ENCODE data around the gene RIPOR3.
"Not testable (repeated sequence)": the region's sequence is repeated elsewhere in the genome, so short reads cannot be mapped to it uniquely, and the experiment has no call there.

The RIPOR3 gene

DNA sequence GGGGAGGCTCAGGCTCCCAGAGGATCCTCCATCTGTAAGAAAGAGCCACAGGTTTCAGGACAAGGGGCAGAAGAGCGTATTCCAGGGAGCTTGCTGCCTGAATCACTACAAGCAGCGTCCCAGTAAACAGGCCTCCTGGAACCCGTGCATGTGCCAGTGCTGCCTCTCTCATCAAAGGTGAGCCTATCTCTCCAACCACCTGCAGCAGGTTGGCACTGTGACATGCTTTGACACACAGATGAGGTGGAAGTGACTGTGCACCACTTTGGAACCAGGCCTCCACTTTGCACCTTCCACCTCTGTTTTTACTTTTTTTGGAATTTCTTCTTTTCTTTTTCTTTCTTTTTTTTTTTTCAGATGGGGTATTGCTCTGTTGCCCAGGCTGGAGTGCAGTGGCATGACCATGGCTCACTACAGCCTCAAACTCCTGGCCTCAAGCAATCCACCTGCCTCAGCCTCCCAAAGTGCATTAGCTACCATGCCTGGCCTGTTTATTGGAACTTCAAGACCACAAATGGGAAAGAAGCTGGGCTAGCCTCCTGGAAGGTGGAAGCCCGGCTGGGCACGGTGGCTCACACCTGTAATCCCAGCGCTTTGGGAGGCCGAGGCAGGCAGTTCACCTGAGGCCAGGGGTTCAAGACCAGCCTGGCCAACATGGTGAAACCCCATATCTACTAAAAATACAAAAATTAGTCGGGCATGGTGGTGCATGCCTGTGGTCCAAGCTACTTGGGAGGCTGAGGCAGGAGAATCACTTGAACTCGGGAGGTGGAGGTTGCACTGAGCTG lies 12.5 kb upstream of the RIPOR3 start:
- ATAC-seq, DNase-seq: not testable (repeated sequence)

GRCh38 chr20:50701041-50701963 lies 10.0 kb upstream of the RIPOR3 start:
- DNase-seq (no peak), ATAC-seq (no peak)

- ATAC-seq: no peak
- no peak for DNase-seq
These were observed 8.3 kb upstream of the RIPOR3 start for GRCh38 chr20:50699688-50700087.

DNA sequence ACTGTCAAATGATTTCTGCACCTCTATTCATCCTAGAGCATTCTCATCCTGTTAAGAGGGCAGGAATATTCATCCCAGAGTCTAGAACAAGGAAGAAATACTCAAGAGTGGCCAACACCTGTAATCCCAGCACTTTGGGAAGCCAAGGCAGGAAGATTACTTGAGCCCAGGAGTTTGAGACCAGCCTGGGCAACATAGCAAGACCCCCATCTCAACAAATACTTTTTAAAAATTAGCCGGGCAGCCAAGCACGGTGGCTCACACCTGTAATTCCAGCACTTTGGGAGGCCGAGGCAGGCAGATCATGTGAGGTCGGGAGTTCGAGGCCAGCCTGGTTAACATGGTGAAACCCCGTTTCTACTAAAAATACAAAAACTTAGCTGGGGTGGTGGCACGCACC lies 6.9 kb upstream of the RIPOR3 start:
- ATAC-seq, DNase-seq: not testable (repeated sequence)

DNA sequence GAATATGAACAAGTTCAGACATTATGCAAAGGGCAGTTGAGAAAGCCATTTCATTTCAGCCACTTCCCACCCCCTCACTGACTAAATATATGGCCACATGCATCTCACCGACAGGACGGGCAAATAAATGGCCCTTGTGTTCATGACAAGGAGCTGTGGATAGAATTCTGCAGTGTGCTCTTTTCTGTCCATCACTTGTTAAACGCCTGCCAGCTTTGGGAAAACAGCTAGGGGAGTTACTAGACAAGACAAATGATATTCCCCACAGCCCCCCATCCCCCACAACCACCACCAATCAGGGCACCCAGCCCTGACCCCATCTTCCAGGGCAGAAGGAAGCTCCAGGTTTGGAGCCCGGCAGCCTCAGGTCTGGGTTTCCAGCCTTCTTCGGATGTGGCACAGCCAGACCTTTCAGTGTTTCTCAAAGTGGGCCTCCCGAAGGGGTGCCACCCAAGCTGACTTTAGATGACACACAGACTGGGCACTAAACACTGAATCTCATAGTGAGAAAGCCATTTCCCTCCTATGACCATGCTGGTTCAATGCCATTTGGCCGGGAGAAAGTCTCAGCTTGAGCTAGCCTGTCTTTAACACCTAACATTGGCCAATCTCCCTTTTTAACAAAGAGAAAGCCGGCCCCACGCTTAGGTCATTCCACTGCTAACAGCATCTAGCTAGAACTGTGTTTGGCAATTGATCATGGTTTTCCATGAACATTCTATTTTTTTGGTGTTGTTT lies 4.0 kb upstream of the RIPOR3 start:
- ATAC-seq (no peak), DNase-seq (no peak)

DNA sequence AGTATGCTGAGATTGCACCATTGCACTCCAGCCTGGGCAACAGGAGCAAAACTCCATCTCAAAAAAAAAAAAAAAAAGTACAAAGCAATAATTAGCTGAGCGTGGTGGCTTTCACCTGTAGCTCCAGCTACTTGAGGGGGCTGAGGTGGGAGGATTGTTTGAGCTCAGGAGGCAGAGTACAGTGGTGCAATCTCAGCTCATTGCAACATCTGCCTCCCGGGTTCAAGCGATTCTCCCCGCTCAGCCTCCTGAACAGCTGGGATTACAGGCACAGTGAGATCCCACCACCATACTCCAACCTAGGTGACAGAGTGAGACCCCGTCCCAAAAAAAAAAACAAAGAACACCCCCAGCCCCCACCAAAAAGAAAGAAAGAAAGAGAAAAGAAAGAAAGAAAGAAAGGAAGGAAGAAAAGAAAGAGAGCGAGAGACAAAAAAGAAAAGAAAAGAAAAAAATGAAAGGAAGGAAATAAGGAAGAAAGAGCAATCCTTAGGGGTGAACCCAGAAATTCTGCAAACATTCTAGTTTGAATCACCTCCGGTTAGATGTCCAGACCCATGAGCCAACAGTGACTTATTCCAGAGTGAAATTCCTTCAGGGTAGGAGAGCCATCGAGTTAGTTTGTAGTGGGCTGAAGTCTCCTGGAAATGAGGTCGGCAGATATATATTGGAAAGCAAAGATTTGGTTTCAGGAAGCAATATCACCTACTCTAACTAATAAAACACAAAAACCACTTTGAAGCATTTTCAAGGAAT lies 3.2 kb upstream of the RIPOR3 start:
- no peak for ATAC-seq

GRCh38 chr20:50693001-50693400 lies 1.7 kb upstream of the RIPOR3 start:
- ATAC-seq (no peak), DNase-seq (no peak)

More for the DNA sequence above, 3.2 kb upstream of the RIPOR3 start:
- no peak for DNase-seq

DNA sequence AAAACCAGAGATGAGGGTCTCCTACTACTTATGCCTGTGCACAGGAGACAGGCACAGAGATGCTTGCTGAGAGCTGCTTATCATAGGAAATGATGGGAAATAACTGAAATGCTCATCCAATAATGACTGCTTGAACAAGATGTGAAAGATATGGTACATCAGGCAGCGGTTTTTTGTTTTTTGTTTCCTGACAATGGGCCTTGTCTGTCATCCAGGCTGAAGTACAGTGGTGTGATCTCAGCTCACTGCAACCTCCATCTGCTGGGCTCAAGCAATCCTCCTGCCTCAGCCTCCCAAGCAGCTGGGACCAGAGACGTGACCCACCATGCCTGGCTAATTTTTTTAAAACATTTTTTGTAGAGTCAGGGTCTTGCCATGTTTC lies 1.2 kb upstream of the RIPOR3 start:
- ATAC-seq (no peak), DNase-seq (no peak)

GRCh38 chr20:50691573-50692551 lies 520 bp upstream of the RIPOR3 start:
- DNase-seq (no peak), ATAC-seq (no peak)

GRCh38 chr20:50689864-50690649 lies 1.3 kb downstream of the RIPOR3 start:
- ATAC-seq (no peak), DNase-seq (no peak)

DNA sequence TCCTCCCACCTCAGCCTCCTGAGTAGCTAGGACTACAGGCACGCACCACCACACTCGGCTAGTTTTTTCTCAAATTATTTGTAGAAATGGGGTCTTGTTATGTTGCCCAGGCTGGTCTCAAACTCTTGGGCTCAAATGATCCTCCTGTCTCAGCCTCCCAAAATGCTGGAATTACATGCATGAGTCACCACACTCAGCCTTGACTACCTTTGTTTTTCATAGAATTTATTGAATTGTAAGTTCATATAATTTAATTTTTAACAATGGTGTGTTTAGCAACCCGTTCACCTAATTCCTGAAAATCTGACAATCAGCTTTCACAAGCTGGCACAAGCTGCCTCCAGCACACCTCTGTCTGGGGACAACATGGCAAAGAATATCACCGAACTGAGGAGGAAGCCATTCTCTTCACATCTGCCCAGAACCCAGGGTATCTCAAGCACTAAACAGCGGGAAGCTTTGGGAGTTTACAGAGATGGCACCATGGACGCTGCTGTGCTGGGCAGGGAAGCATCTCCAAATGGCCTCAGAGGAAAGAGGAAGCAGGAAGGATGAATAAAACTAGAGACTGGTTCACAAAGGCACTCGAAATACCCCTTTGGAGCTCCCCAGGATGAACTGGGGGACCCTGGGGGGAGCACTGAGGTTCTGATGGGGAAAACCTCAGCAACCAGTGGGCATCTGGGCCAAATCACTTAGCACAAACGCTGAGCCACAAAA lies 2.9 kb downstream of the RIPOR3 start:
- DNase-seq (no peak), ATAC-seq (no peak)

DNA sequence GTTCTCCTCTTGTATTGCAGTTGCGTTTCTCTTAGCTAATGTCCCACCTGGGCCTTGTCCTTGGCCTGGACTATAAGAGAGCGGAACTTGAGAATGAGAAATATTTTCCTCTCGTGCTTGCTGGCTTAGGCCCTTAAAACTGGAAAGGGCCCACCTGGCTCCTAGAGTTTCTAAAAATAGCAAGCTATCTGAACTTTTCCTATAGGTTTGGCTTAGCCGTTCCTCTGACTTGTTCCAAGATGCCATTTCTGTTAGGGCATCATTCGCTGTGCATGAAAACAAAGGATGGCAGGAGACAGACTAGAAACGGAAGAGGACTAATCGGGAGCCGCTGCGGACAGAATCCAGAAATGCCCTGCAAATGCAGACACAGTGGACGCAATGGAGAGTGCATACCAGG lies 4.5 kb downstream of the RIPOR3 start:
- ATAC-seq: no peak
- no peak for DNase-seq

GRCh38 chr20:50683570-50683969 lies 7.8 kb downstream of the RIPOR3 start:
- ATAC-seq: no peak
- no peak for DNase-seq

DNA sequence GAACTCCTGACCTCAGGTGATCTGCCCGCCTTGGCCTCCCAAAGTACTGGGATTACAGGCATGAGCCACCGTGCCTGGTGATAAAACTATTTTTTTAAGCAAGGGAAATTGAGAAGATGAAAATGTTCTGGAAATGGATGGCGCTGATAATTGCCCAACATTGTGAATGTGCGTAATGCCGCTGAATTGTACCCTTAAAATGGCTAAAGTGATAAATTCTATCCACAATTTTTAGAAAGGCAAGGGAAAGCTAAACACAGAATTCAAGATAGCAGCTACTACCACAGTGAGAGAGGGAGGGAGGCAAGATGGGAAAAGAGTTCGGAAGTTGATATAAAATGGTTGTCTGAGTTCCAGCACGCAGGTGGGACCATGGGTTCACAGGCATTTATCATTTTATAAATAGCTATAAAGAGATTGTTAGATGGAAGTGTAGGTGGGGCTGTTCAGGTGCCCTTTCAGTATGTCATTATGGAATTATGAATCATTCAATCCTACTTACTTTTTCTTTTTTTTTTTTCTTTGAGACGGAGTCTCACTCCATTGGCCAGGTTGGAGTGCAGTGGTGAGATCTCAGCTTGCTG lies 8.3 kb downstream of the RIPOR3 start:
- no peak for ATAC-seq
- DNase-seq: no peak

- DNase-seq: no peak
These were observed 9.3 kb downstream of the RIPOR3 start for GRCh38 chr20:50682065-50682464.

DNA sequence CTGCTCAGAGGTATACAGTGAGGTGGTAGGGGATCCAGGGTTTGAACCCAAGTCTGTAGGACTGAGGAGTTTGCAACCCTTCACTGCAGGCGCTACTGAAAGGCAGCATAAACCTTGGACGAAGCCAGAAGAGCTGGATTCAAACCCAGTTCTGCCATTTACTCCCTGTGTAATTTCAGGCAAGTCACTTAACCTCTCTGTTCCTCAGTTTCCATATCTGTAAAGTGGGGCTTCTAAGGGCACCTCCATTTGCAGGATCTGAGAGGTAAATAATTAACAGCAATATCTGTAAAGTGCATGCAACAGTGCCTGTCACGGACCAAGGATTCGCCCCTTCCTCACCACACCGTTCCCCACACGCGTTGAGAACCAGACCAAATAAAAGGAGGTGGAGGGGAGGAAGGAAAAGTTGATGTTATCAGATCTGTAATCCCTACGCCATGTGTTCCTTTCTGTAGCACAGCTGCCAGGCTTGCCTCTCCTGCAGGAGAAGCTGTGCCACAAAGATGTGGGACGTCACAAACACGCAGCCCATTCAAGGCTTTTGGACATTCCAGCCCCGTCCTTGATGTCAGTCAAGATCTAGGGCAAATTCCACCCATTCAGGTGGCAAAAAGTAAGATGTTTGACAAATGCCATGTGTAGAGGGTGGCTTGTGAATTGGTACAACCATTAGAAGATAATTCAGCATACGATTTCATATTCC lies 9.8 kb downstream of the RIPOR3 start:
- DNase-seq: no peak
- ATAC-seq: no peak

More at GRCh38 chr20:50682065-50682464, 9.3 kb downstream of the RIPOR3 start:
- ATAC-seq: no peak

DNA sequence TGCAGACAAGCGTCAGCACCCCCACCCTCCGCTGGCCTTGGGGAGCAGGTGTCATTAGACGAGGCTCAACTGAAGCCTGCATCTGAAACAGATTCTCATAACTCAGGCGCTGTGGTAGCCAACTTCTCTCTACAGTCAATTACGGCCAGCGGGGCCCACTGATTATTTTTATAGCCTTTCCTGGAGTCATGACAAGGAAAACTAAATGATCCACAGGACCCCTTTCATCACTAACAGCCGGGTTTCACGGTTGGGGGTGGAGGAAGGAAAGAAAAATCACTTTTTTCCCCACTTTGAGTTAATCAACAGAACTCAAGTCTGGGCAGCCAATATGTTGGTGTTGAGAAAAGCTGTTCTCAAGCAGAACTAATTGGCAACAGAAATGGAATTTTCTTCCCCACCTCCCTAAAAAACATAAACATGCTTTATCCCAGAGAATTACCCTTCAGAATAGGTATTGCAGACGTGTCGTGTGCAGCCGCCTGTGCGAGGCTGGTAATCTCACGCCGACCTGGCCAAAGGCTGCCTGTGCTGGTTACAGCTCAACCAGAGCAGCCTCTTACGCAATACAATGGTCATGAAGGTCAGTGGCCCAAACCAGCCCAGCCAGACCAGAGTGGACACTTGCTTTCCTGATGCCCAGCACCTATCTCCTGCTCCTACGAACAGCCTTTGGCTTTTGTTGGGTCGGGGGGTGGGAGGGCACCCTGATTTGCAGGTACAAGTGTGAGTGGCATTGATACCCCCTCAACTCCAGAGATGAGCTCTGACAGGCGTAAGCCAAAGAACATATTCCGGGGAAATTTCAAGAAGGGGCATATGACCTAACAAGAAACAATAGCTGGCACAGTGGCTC lies 11.0 kb downstream of the RIPOR3 start:
- ATAC-seq: no peak
- DNase-seq: no peak
